Spleen (tissue), 11 donors: Measurements from ENCODE around the gene SCAF11. TPM values are rescaled to one million over a fixed set of nuclear protein-coding genes. Genes with fewer than 3 reads are reported as not detected.

Experiments used
- DNase-seq: peaks from one replicate; pipeline ENCODE4 v3.0.0-alpha.2; 2020
- H3K27ac ChIP-seq, 8 donors: fragments of 200-600 bp; sonication (generic) in 7 of 8; 1 replicate in 4 of 8; 2 replicates in 4 of 8; pipeline versions ENCODE4 v1.5.0 to v1.8.0; 2016 to 2021; ENCODE audit warnings: inconsistent platforms in 4 of 8, mild to moderate bottlenecking in 4 of 8, moderate library complexity in 1 of 8
- H3K27me3 ChIP-seq, 7 donors: fragments of 200-600 bp; sonication (generic) in 6 of 7; replicated peaks in 1 of 7; 1 replicate in 4 of 7; 2 replicates in 3 of 7; pipeline versions ENCODE4 v1.5.0 to v1.8.0; 2016 to 2021; ENCODE audit warnings: inconsistent platforms in 3 of 7, mild to moderate bottlenecking in 1 of 7
- H3K36me3 ChIP-seq, 6 donors: fragments of 200-600 bp; sonication (generic) in 5 of 6; 1 replicate in 4 of 6; 2 replicates in 2 of 6; pipeline versions ENCODE4 v1.5.0 to v1.8.0; 2016 to 2021; ENCODE audit warnings: inconsistent platforms in 2 of 6
- H3K4me1 ChIP-seq, 6 donors: fragments of 200-600 bp; sonication (generic) in 5 of 6; 1 replicate in 3 of 6; 2 replicates in 3 of 6; pipeline versions ENCODE4 v1.5.0 to v1.8.0; 2016 to 2021; ENCODE audit warnings: inconsistent platforms in 3 of 6
- H3K4me3 ChIP-seq, 8 donors: fragments of 200-600 bp; sonication (generic) in 7 of 8; 1 replicate in 4 of 8; 2 replicates in 4 of 8; pipeline versions ENCODE4 v1.5.0 to v1.8.0; 2016 to 2021; ENCODE audit warnings: inconsistent platforms in 4 of 8, mild to moderate bottlenecking in 4 of 8, moderate library complexity in 2 of 8
- H3K9me3 ChIP-seq, 8 donors: fragments of 200-600 bp; sonication (generic) in 7 of 8; 1 replicate in 4 of 8; 2 replicates in 4 of 8; pipeline versions ENCODE4 v1.5.0 to v1.8.0; 2016 to 2021; ENCODE audit warnings: inconsistent platforms in 4 of 8
- CTCF ChIP-seq, 11 experiments: fragments of 200-600 bp in 7 of 11; fragments of 450-650 bp in 4 of 11; sonication (generic) in 4 of 11; IDR thresholded peaks in 8 of 11; conservative IDR thresholded peaks in 3 of 11; 1 replicate in 7 of 11; 2 replicates in 4 of 11; pipeline versions ENCODE4 v1.4.0 to v1.8.0; 2016 to 2021; ENCODE audit warnings: antibody characterized with exemption in 11 of 11, inconsistent platforms in 4 of 11, mild to moderate bottlenecking in 1 of 11
- POLR2A ChIP-seq, 3 donors: fragments of 450-650 bp; IDR thresholded peaks; one replicate each; pipeline ENCODE4 v1.5.1; 2017; ENCODE audit warnings: antibody characterized with exemption in 3 of 3, mild to moderate bottlenecking in 1 of 3
- POLR2AphosphoS5 ChIP-seq, 3 donors: sonication (generic); formaldehyde crosslinking; IDR thresholded peaks; one replicate each; pipeline ENCODE4 v1.5.1; 2017; ENCODE audit warnings: antibody characterized with exemption in 3 of 3
- WGBS, 5 donors: extraction: QIAGEN DNeasy Blood & Tissue Kit in 3 of 5; methylation state at CpG; one replicate each; pipeline versions ENCODE4 v1.1.5 to v1.1.7; 2013 to 2018; 5-methylcytosine and 5-hydroxymethylcytosine counted together
- intact Hi-C: fragments of 100-400 bp; cut with DNase I; formaldehyde crosslinking; loops from one replicate; pipeline ENCODE4 v1.15.0; 2023; ENCODE audit warnings: low total_unique reads
- polyA plus RNA-seq, 3 donors: library from polyadenylated mRNA; stranded (reverse); fragments of 200-250 nt; gene quantifications; one replicate each; pipeline ENCODE4 v1.2.1, GENCODE V29; 2013
- total RNA-seq, 7 donors: library from RNA; depleted of rRNA in 3 of 7; stranded (reverse); fragments of >200 nt in 3 of 7; fragmentation: NEBNext Ultra II Directional in 4 of 7; extraction: Animal tissue kit (Norgen Biotek cat#: 25700) in 4 of 7; gene quantifications; one replicate each; pipeline versions ENCODE4 v1.1.0 to v1.2.1, GENCODE V29; 2016 to 2021
- donor health status: healthy with polysubstance abuse.
- donor health status: DM: no; HTN: no; CAD: no; lungs with moderate emphysema.
- donor health status: DM: no; HTN: no; CAD: no.
- donor health status: Bipolar disorder and iron deficiency.
- donor health status: healthy.
- donor health status: DM: no; HTN: no; CAD: no.
- donor health status: DM: yes; HTN: yes; CAD: no.

Gene SCAF11
- total and polyA plus RNA-seq, 10 donors: 30.0 to 249 (median 170) TPM

- H3K4me3 ChIP-seq: no peak overlapping the region
- DNase-seq: no peak
- H3K27me3 ChIP-seq: no peaks in the 10 kb centered on the region
- no peak overlapping the region for H3K27ac ChIP-seq
- intact Hi-C loops: no loop called here
- H3K9me3 ChIP-seq: no peaks in the 10 kb centered on the region
- peaks cover 0 to 7% (median 0%) of the 10 kb centered on the region in 6 donors for H3K4me1 ChIP-seq
- peaks cover 0 to 87% (median 53%) of the 10 kb centered on the region in 6 donors for H3K36me3 ChIP-seq
- no peak for TF ChIP-seq POLR2A (IDR thresholded peaks at IDR 0.05)
- no peak for TF ChIP-seq POLR2AphosphoS5 (IDR thresholded peaks at IDR 0.05)
- TF ChIP-seq CTCF (IDR thresholded peaks at IDR 0.05 in 8 of 11, conservative IDR thresholded peaks at IDR 0.05 in 3 of 11): no peak
Measured at GRCh38 chr12:45948546-45948945, 41.8 kb downstream of the SCAF11 start.

- no peak for DNase-seq
- no peaks in the 10 kb centered on the region for H3K27me3 ChIP-seq
- no peak for TF ChIP-seq CTCF (IDR thresholded peaks at IDR 0.05 in 8 of 11, conservative IDR thresholded peaks at IDR 0.05 in 3 of 11)
- TF ChIP-seq POLR2A (IDR thresholded peaks at IDR 0.05): no peak
- no peak for TF ChIP-seq POLR2AphosphoS5 (IDR thresholded peaks at IDR 0.05)
- H3K9me3 ChIP-seq: no peaks in the 10 kb centered on the region
- H3K36me3 ChIP-seq: peaks cover 0 to 97% (median 63%) of the 10 kb centered on the region in 6 donors
- WGBS, 5 donors: 90 to 100% (median 96%) methylated on average over 1 of the region's 1 CpG
- no peak overlapping the region for H3K27ac ChIP-seq
- H3K4me3 ChIP-seq: no peak overlapping the region
- intact Hi-C loops: no loop called here
- H3K4me1 ChIP-seq: peaks cover 0 to 7% (median 0%) of the 10 kb centered on the region in 6 donors
Measured at GRCh38 chr12:45946435-45946834, 43.9 kb downstream of the SCAF11 start.

GRCh38 chr12:45944771-45945170 lies 45.6 kb downstream of the SCAF11 start:
- intact Hi-C loops: loop anchor here (2.0 kb wide), 1 partner anchor 20 kb away; no protein-coding TSS in a partner anchor
- Histone ChIP-seq H3K36me3 (peaks cover 0 to 100% (median 69%) of the 10 kb centered on the region in 6 donors), H3K27ac (no peak overlapping the region), H3K9me3 (no peaks in the 10 kb centered on the region), H3K4me1 (peaks cover 0 to 7% (median 0%) of the 10 kb centered on the region in 6 donors), H3K4me3 (no peak overlapping the region), H3K27me3 (no peaks in the 10 kb centered on the region)
- TF ChIP-seq POLR2AphosphoS5 (IDR thresholded peaks at IDR 0.05): no peak
- TF ChIP-seq POLR2A (IDR thresholded peaks at IDR 0.05): no peak
- TF ChIP-seq CTCF (IDR thresholded peaks at IDR 0.05 in 8 of 11, conservative IDR thresholded peaks at IDR 0.05 in 3 of 11): no peak
- DNase-seq: no peak
- WGBS, 5 donors: 73 to 89% (median 82%) methylated on average over 1 of the region's 1 CpG

GRCh38 chr12:45939759-45940158 lies 50.6 kb downstream of the SCAF11 start:
- intact Hi-C loops: no loop called here
- Histone ChIP-seq H3K27ac (no peak overlapping the region), H3K27me3 (no peaks in the 10 kb centered on the region), H3K4me1 (peaks cover 0 to 4% (median 0%) of the 10 kb centered on the region in 6 donors), H3K9me3 (no peaks in the 10 kb centered on the region), H3K36me3 (peaks cover 0 to 80% (median 37%) of the 10 kb centered on the region in 6 donors), H3K4me3 (no peak overlapping the region)
- TF ChIP-seq CTCF (IDR thresholded peaks at IDR 0.05 in 8 of 11, conservative IDR thresholded peaks at IDR 0.05 in 3 of 11) (no peak), POLR2A (IDR thresholded peaks at IDR 0.05) (no peak), POLR2AphosphoS5 (IDR thresholded peaks at IDR 0.05) (no peak)
- DNase-seq: no peak
- WGBS, 5 donors: 86 to 95% (median 93%) methylated on average over 2 of the region's 2 CpGs
